ENCODE results near the gene CRIP2.

Gene CRIP2

GRCh38 chr14:105474483-105475268 lies at the start of gene CRIP2:
TSS of gene CRIP2 (plus strand) at chr14:105474821. CDS start at chr14:105474863, 42 bp downstream.
- DNase-seq (ENCODE audit: low read depth in 2 of 2) = no peak

GRCh38 chr14:105424861-105425260 lies 49.8 kb upstream of the CRIP2 start:
- DNase-seq (ENCODE audit: low read depth in 2 of 2) = no peak

- no peak for DNase-seq (ENCODE audit: low read depth in 2 of 2)
These were observed 48.8 kb upstream of the CRIP2 start for GRCh38 chr14:105425823-105426247.

- no peak for DNase-seq (ENCODE audit: low read depth in 2 of 2)
These were observed 48.0 kb upstream of the CRIP2 start for GRCh38 chr14:105426416-105427130.

GRCh38 chr14:105427412-105427811 lies 47.2 kb upstream of the CRIP2 start:
- DNase-seq (ENCODE audit: low read depth in 2 of 2) = no peak

- DNase-seq (ENCODE audit: low read depth in 2 of 2) = no peak
These were observed 46.6 kb upstream of the CRIP2 start for GRCh38 chr14:105427936-105428485.

GRCh38 chr14:105430042-105430441 lies 44.6 kb upstream of the CRIP2 start:
- no peak for DNase-seq (ENCODE audit: low read depth in 2 of 2)

- DNase-seq (ENCODE audit: low read depth in 2 of 2) = no peak
These were observed 44.1 kb upstream of the CRIP2 start for GRCh38 chr14:105430565-105430964.

GRCh38 chr14:105431256-105431655 lies 43.4 kb upstream of the CRIP2 start:
- no peak for DNase-seq (ENCODE audit: low read depth in 2 of 2)

- DNase-seq (ENCODE audit: low read depth in 2 of 2) = no peak
These were observed 42.0 kb upstream of the CRIP2 start for GRCh38 chr14:105432657-105433056.

- no peak for DNase-seq (ENCODE audit: low read depth in 2 of 2)
These were observed 41.4 kb upstream of the CRIP2 start for GRCh38 chr14:105433161-105433605.

- DNase-seq (ENCODE audit: low read depth in 2 of 2) = no peak
These were observed 38.2 kb upstream of the CRIP2 start for GRCh38 chr14:105436402-105436801.

- DNase-seq (ENCODE audit: low read depth in 2 of 2) = no peak
These were observed 37.5 kb upstream of the CRIP2 start for GRCh38 chr14:105436891-105437722.

GRCh38 chr14:105437723-105438500 lies 36.7 kb upstream of the CRIP2 start:
- DNase-seq (ENCODE audit: low read depth in 2 of 2) = no peak

- DNase-seq (ENCODE audit: low read depth in 2 of 2) = no peak
These were observed 35.4 kb upstream of the CRIP2 start for GRCh38 chr14:105439179-105439578.

GRCh38 chr14:105439710-105440553 lies 34.7 kb upstream of the CRIP2 start:
- no peak for DNase-seq (ENCODE audit: low read depth in 2 of 2)

- no peak for DNase-seq (ENCODE audit: low read depth in 2 of 2)
These were observed 34.1 kb upstream of the CRIP2 start for GRCh38 chr14:105440554-105440900.

GRCh38 chr14:105440992-105441391 lies 33.6 kb upstream of the CRIP2 start:
- no peak for DNase-seq (ENCODE audit: low read depth in 2 of 2)

GRCh38 chr14:105442125-105442524 lies 32.5 kb upstream of the CRIP2 start:
- DNase-seq (ENCODE audit: low read depth in 2 of 2) = no peak

GRCh38 chr14:105442834-105443233 lies 31.8 kb upstream of the CRIP2 start:
- DNase-seq (ENCODE audit: low read depth in 2 of 2) = no peak
